Adrenal gland (tissue), 12 donors: ENCODE measurements around the gene ALG13. TPM values are rescaled to one million over a fixed set of nuclear protein-coding genes. Genes with fewer than 3 reads are reported as not detected.

Experiments
- DNase-seq, 7 donors: peaks; one replicate each; pipeline ENCODE4 v3.0.0-alpha.2; 2019 to 2020
- H3K27ac ChIP-seq, 5 donors: fragments of 200-600 bp; sonication (generic) in 4 of 5; 1 replicate in 3 of 5; 2 replicates in 2 of 5; pipeline versions ENCODE4 v1.5.1 to v1.8.0; 2016 to 2020; ENCODE audit warnings: mild to moderate bottlenecking in 1 of 5
- H3K27me3 ChIP-seq: fragments of 200-600 bp; 2 replicates; pipeline ENCODE4 v1.8.0; 2021
- H3K36me3 ChIP-seq, 2 donors: fragments of 200-600 bp; replicated peaks in 1 of 2; 1 replicate in 1 of 2; 2 replicates in 1 of 2; pipeline versions ENCODE4 v1.5.1 to v1.8.0; 2018 to 2022
- H3K4me1 ChIP-seq, 2 donors: fragments of 200-600 bp; replicated peaks in 1 of 2; 1 replicate in 1 of 2; 2 replicates in 1 of 2; pipeline versions ENCODE4 v1.5.1 to v1.8.0; 2018 to 2021
- H3K4me3 ChIP-seq, 4 donors: fragments of 200-600 bp; sonication (generic) in 3 of 4; one replicate each; pipeline ENCODE4 v1.5.1; 2016 to 2018
- H3K9me3 ChIP-seq, 3 donors: fragments of 200-600 bp; sonication (generic) in 1 of 3; replicated peaks in 1 of 3; 1 replicate in 2 of 3; 2 replicates in 1 of 3; pipeline versions ENCODE4 v1.5.1 to v1.8.0; 2016 to 2021
- CTCF ChIP-seq, 6 experiments: fragments of 450-650 bp in 4 of 6; fragments of 200-600 bp in 2 of 6; sonication (generic) in 1 of 6; IDR thresholded peaks; 1 replicate in 5 of 6; 2 replicates in 1 of 6; pipeline versions ENCODE4 v1.5.1 to v1.8.0; 2016 to 2021; ENCODE audit warnings: antibody characterized with exemption in 6 of 6, mild to moderate bottlenecking in 2 of 6, moderate library complexity in 1 of 6
- POLR2A ChIP-seq, 2 donors: fragments of 450-650 bp; IDR thresholded peaks; one replicate each; pipeline ENCODE4 v1.6.1; 2017; ENCODE audit warnings: antibody characterized with exemption in 2 of 2, mild to moderate bottlenecking in 2 of 2, moderate library complexity in 1 of 2
- WGBS, 4 donors: extraction: QIAGEN DNeasy Blood & Tissue Kit in 2 of 4; methylation state at CpG; one replicate each; pipeline versions ENCODE4 v1.1.5 to v1.1.7; 2013 to 2017; 5-methylcytosine and 5-hydroxymethylcytosine counted together
- intact Hi-C, 2 donors: fragments of 100-400 bp; cut with DNase I; formaldehyde crosslinking; loops; one replicate each; pipeline versions ENCODE4 v1.14.1 to v1.15.0; 2022 to 2023
- polyA plus RNA-seq, 3 donors: library from polyadenylated mRNA; stranded (reverse); fragments of 200-250 nt in 2 of 3; fragments of 350-450 nt in 1 of 3; fragmentation: Illumina TruSeq in 1 of 3; extraction: RNeasy Lipid Tissue Mini Kit (QIAGEN cat#74804) in 1 of 3; gene quantifications; one replicate each; pipeline ENCODE4 v1.2.3, GENCODE V29; 2013 to 2014
- total RNA-seq, 9 donors: library from RNA; depleted of rRNA in 4 of 9; stranded (reverse); fragments of >200 nt in 4 of 9; fragments of 120-200 nt in 1 of 9; fragmentation: NEBNext Ultra II Directional in 1 of 9; extraction: Animal tissue kit (Norgen Biotek cat#: 25700) in 1 of 9; gene quantifications; one replicate each; pipeline versions ENCODE4 v1.1.0 to v1.2.4, GENCODE V29; 2013 to 2023
- donor health status: healthy with polysubstance abuse.
- donor health status: Bipolar disorder and iron deficiency.
- donor health status: DM: yes; HTN: yes; CAD: no.
- donor health status: DM: no; HTN: no; CAD: no.
- donor health status: DM: no; HTN: no; CAD: no.
- donor health status: DM: yes; HTN: yes; CAD: no.

Gene ALG13
- total and polyA plus RNA-seq, 12 donors: 30.3 to 98.1 (median 52.8) TPM

- Histone ChIP-seq H3K27ac (no peak overlapping the region), H3K9me3 (no peaks in the 10 kb centered on the region), H3K27me3 (peaks cover 9% of the 10 kb centered on the region), H3K4me3 (no peak overlapping the region), H3K36me3 (no peaks in the 10 kb centered on the region), H3K4me1 (no peaks in the 10 kb centered on the region)
- DNase-seq: no peak
- intact Hi-C loops: no loop called here
- TF ChIP-seq CTCF (IDR thresholded peaks at IDR 0.05): no peak
- no peak for TF ChIP-seq POLR2A (IDR thresholded peaks at IDR 0.05)
Observed at GRCh38 chrX:111645607-111646006, 35.4 kb upstream of the ALG13 start.

GRCh38 chrX:111646515-111646914, 34.5 kb upstream of the ALG13 start:
- Histone ChIP-seq H3K4me3 (no peak overlapping the region), H3K4me1 (no peaks in the 10 kb centered on the region), H3K27ac (no peak overlapping the region), H3K9me3 (no peaks in the 10 kb centered on the region), H3K36me3 (no peaks in the 10 kb centered on the region), H3K27me3 (peaks cover 9% of the 10 kb centered on the region)
- WGBS, 4 donors: 75 to 90% (median 85%) methylated on average over 1 of the region's 1 CpG
- DNase-seq: no peak
- TF ChIP-seq POLR2A (IDR thresholded peaks at IDR 0.05) (no peak), CTCF (IDR thresholded peaks at IDR 0.05) (no peak)
- intact Hi-C loops: no loop called here

DNA sequence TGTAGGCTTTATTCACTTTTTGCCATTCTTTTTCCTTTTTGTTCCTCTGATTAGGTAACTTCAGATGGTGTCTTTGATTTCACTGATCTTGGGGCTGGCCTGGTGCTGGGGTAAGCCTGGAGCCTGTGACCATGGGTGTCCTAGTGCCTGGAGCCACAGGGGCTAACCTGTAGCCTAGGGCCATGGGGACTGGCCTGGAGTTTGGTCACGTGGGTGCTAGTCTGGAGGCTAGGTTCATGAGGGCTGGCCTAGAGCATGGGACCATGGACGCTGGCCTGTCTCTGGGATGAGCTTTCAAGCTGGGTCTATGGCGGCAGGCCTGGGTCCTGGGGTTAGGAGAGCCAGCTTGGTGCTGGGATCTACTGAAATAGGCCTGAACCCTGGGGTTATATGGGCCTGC, 32.2 kb upstream of the ALG13 start:
- intact Hi-C loops: no loop called here
- H3K36me3 ChIP-seq: no peaks in the 10 kb centered on the region
- no peaks in the 10 kb centered on the region for H3K9me3 ChIP-seq
- H3K27me3 ChIP-seq: peaks cover 17% of the 10 kb centered on the region
- H3K27ac ChIP-seq: no peak overlapping the region
- 66 to 87% methylated on average over 3 of the region's 3 CpGs; no CpG with 5 or more reads in 2 of the 4 donors for WGBS, 4 donors
- TF ChIP-seq CTCF (IDR thresholded peaks at IDR 0.05) (no peak), POLR2A (IDR thresholded peaks at IDR 0.05) (no peak)
- H3K4me1 ChIP-seq: no peaks in the 10 kb centered on the region
- no peak for DNase-seq
- H3K4me3 ChIP-seq: no peak overlapping the region

DNA sequence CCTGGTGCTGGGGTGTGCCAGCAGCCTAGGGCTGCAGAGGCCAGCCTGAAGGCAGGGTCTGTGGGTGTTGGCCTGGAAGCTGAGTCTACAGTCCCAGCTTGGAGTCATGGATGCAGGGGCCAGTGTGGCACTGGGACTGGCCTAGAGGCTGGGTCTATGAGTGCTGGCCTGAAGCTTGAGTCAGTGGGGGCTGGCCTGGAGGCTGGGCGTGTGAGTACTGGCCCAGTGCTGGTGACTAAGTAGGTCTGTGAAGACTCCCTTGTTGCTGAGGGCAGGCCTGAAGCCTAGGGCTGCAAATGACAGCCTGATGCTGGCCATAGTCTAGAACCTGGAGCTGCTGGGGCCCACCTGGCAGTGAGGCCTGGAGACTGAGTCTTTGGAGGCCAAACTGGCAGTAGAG, 31.3 kb upstream of the ALG13 start:
- Histone ChIP-seq H3K9me3 (no peaks in the 10 kb centered on the region), H3K4me3 (no peak overlapping the region), H3K4me1 (no peaks in the 10 kb centered on the region), H3K27me3 (peaks cover 17% of the 10 kb centered on the region), H3K27ac (no peak overlapping the region), H3K36me3 (no peaks in the 10 kb centered on the region)
- intact Hi-C loops: no loop called here
- no peak for TF ChIP-seq POLR2A (IDR thresholded peaks at IDR 0.05)
- TF ChIP-seq CTCF (IDR thresholded peaks at IDR 0.05): no peak
- no peak for DNase-seq
- WGBS, 4 donors: 50 to 71% methylated on average over 1 of the region's 1 CpG; no CpG with 5 or more reads in 2 of the 4 donors
